ENCODE data around the gene PCDHA13.

DNA sequence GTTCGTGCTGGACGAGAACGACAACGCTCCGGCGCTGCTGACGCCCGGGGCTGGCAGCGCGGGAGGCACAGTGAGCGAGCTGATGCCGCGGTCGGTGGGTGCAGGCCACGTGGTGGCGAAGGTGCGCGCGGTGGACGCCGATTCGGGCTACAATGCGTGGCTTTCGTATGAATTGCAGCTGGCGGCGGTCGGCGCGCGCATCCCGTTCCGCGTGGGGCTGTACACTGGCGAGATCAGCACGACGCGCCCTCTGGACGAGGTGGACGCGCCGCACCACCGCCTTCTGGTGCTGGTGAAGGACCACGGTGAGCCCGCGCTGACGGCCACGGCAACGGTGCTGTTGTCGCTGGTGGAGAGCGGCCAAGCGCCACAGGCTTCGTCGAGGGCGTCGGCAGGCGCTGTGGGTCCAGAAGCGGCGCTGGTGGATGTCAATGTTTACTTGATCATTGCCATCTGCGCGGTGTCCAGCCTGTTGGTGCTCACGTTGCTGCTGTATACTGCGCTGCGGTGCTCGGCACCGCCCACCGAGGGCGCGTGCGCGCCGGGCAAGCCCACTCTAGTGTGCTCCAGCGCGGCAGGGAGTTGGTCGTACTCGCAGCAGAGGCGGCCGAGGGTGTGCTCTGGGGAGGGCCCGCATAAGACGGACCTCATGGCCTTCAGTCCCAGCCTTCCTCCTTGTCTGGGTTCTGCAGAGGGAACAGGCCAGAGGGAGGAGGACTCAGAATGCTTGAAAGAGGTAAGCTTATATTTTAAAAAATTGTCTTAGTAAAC lies 2.2 kb downstream of the PCDHA13 start:
- TF ChIP-seq, protein P1, sequence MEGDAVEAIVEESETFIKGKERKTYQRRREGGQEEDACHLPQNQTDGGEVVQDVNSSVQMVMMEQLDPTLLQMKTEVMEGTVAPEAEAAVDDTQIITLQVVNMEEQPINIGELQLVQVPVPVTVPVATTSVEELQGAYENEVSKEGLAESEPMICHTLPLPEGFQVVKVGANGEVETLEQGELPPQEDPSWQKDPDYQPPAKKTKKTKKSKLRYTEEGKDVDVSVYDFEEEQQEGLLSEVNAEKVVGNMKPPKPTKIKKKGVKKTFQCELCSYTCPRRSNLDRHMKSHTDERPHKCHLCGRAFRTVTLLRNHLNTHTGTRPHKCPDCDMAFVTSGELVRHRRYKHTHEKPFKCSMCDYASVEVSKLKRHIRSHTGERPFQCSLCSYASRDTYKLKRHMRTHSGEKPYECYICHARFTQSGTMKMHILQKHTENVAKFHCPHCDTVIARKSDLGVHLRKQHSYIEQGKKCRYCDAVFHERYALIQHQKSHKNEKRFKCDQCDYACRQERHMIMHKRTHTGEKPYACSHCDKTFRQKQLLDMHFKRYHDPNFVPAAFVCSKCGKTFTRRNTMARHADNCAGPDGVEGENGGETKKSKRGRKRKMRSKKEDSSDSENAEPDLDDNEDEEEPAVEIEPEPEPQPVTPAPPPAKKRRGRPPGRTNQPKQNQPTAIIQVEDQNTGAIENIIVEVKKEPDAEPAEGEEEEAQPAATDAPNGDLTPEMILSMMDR (IDR thresholded peaks at IDR 0.05; ENCODE audit: poor library complexity, severe bottlenecking): no peak
- TF ChIP-seq MXI1 (conservative IDR thresholded peaks at IDR 0.05; ENCODE audit: poor library complexity, severe bottlenecking) (no peak), SMC3 (conservative IDR thresholded peaks at IDR 0.05; ENCODE audit: poor library complexity) (no peak), REST (IDR thresholded peaks at IDR 0.05; ENCODE audit: borderline replicate concordance) (no peak), EZH2 (IDR thresholded peaks at IDR 0.05; ENCODE audit: borderline replicate concordance, insufficient read depth, low read length, poor library complexity, severe bottlenecking) (no peak), EP300 (conservative IDR thresholded peaks at IDR 0.05; ENCODE audit: poor library complexity, severe bottlenecking) (no peak), POLR2AphosphoS5 (IDR thresholded peaks at IDR 0.05) (no peak)
